HG03095 (cell line): ENCODE results near the gene FIGNL2.
"Not testable (repeated sequence)": the region's sequence is repeated elsewhere in the genome, so short reads cannot be mapped to it uniquely, and the experiment has no call there.

Experiments used
- ATAC-seq: cut with Tn5 transposase; IDR thresholded peaks from one replicate; pipeline ENCODE4 v1.9.1; 2021; ENCODE audit warnings: moderate library complexity; ENCODE audit not compliant: unreplicated experiment

The FIGNL2 gene

GRCh38 chr12:51836827-51837173, 11.7 kb downstream of the FIGNL2 start:
- no peak for ATAC-seq

- ATAC-seq = no peak
Observed at GRCh38 chr12:51836041-51836826, 12.3 kb downstream of the FIGNL2 start.

GRCh38 chr12:51834411-51834810, 14.1 kb downstream of the FIGNL2 start:
- no peak for ATAC-seq

- no peak for ATAC-seq
Observed at GRCh38 chr12:51833448-51834227, 14.9 kb downstream of the FIGNL2 start.

- no peak for ATAC-seq
Observed at GRCh38 chr12:51832354-51833107, 16.0 kb downstream of the FIGNL2 start.

GRCh38 chr12:51831817-51832216, 16.7 kb downstream of the FIGNL2 start:
- ATAC-seq = not testable (repeated sequence)

- no peak for ATAC-seq
Observed at GRCh38 chr12:51829641-51830040, 18.9 kb downstream of the FIGNL2 start.

GRCh38 chr12:51829011-51829481, 19.5 kb downstream of the FIGNL2 start:
- no peak for ATAC-seq

- no peak for ATAC-seq
Observed at GRCh38 chr12:51827925-51828818, 20.3 kb downstream of the FIGNL2 start.

GRCh38 chr12:51826881-51827280, 21.6 kb downstream of the FIGNL2 start:
- ATAC-seq = no peak

- no peak for ATAC-seq
Observed at GRCh38 chr12:51825216-51825615, 23.3 kb downstream of the FIGNL2 start.

GRCh38 chr12:51823875-51824565, 24.5 kb downstream of the FIGNL2 start:
- no peak for ATAC-seq

- ATAC-seq = no peak
Observed at GRCh38 chr12:51822956-51823355, 25.6 kb downstream of the FIGNL2 start.

- no peak for ATAC-seq
Observed at GRCh38 chr12:51822261-51822616, 26.3 kb downstream of the FIGNL2 start.

GRCh38 chr12:51821440-51822260, 26.9 kb downstream of the FIGNL2 start:
- ATAC-seq = no peak

GRCh38 chr12:51820526-51821439, 27.7 kb downstream of the FIGNL2 start:
- no peak for ATAC-seq

- ATAC-seq = no peak
Observed at GRCh38 chr12:51819736-51820525, 28.6 kb downstream of the FIGNL2 start.
